ENCODE data around the gene MED1.
"Not testable (repeated sequence)": the region's sequence is repeated elsewhere in the genome, so short reads cannot be mapped to it uniquely, and the experiment has no call there.

MED1 gene

GRCh38 chr17:39410279-39410678 lies 40.8 kb downstream of the MED1 start:
- no peak for DNase-seq

- no peak for DNase-seq
These were observed 42.7 kb downstream of the MED1 start for GRCh38 chr17:39408360-39408759.

GRCh38 chr17:39406951-39407350 lies 44.1 kb downstream of the MED1 start:
- DNase-seq = no peak

- no peak for DNase-seq
These were observed 45.6 kb downstream of the MED1 start for GRCh38 chr17:39405436-39405835.

- no peak for DNase-seq
These were observed 46.3 kb downstream of the MED1 start for GRCh38 chr17:39404542-39405378.

- DNase-seq = no peak
These were observed 48.0 kb downstream of the MED1 start for GRCh38 chr17:39402890-39403605.

- peak; percentile 95 for DNase-seq
These were observed 48.7 kb downstream of the MED1 start for GRCh38 chr17:39402244-39402889.

- peak; percentile 95 for DNase-seq
These were observed 49.4 kb downstream of the MED1 start, which contains the start of gene FBXL20 for GRCh38 chr17:39401412-39402243. Gene FBXL20, minus strand, starts transcription at chr17:39401626. Its CDS starts 224 bp downstream, at chr17:39401402.

GRCh38 chr17:39400547-39401411 lies 50.3 kb downstream of the MED1 start:
- peak; percentile 21 for DNase-seq

GRCh38 chr17:39399791-39400190 lies 51.3 kb downstream of the MED1 start:
- DNase-seq = no peak

- DNase-seq = no peak
These were observed 57.3 kb downstream of the MED1 start for GRCh38 chr17:39393736-39394135.

- no peak for DNase-seq
These were observed 59.6 kb downstream of the MED1 start for GRCh38 chr17:39391448-39391847.

- no peak for DNase-seq
These were observed 66.0 kb downstream of the MED1 start for GRCh38 chr17:39385040-39385439.

GRCh38 chr17:39380144-39380543 lies 70.9 kb downstream of the MED1 start:
- no peak for DNase-seq

- no peak for DNase-seq
These were observed 74.6 kb downstream of the MED1 start for GRCh38 chr17:39376434-39376833.

GRCh38 chr17:39367805-39368204 lies 83.3 kb downstream of the MED1 start:
- DNase-seq = not testable (repeated sequence)

GRCh38 chr17:39365872-39366271 lies 85.2 kb downstream of the MED1 start:
- no peak for DNase-seq

- no peak for DNase-seq
These were observed 85.8 kb downstream of the MED1 start for GRCh38 chr17:39365242-39365641.

GRCh38 chr17:39364236-39365025 lies 86.6 kb downstream of the MED1 start:
- no peak for DNase-seq

- no peak for DNase-seq
These were observed 90.0 kb downstream of the MED1 start for GRCh38 chr17:39361064-39361463.

GRCh38 chr17:39360537-39360936 lies 90.5 kb downstream of the MED1 start:
- no peak for DNase-seq
